ENCODE measurements around the gene PALS2.

The PALS2 gene

GRCh38 chr7:24591152-24591551 lies 17.9 kb downstream of the PALS2 start:
- DNase-seq, result no peak

GRCh38 chr7:24595671-24596418 lies 22.6 kb downstream of the PALS2 start:
- DNase-seq, result no peak

- no peak for DNase-seq
These were observed 23.8 kb downstream of the PALS2 start for GRCh38 chr7:24597014-24597413.

DNA sequence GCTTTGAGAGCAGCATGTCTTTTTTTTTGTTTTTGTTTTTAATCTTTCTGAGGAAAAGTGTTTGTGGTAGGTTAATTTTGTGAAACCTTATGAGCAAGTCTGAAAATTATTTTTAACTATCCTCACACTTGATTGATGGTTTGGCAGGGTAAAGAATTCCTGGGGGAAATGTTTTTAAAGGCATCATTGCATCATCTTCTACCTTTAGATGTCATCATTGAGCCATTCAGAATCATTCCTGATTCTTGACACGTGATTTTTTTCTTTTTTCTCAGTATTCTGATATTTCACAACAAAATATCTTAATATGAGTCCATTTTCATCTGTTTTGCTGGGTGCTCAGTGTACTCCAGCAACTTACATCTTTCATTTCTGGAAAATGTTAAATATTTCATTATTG lies 28.3 kb downstream of the PALS2 start:
- DNase-seq, result no peak

DNA sequence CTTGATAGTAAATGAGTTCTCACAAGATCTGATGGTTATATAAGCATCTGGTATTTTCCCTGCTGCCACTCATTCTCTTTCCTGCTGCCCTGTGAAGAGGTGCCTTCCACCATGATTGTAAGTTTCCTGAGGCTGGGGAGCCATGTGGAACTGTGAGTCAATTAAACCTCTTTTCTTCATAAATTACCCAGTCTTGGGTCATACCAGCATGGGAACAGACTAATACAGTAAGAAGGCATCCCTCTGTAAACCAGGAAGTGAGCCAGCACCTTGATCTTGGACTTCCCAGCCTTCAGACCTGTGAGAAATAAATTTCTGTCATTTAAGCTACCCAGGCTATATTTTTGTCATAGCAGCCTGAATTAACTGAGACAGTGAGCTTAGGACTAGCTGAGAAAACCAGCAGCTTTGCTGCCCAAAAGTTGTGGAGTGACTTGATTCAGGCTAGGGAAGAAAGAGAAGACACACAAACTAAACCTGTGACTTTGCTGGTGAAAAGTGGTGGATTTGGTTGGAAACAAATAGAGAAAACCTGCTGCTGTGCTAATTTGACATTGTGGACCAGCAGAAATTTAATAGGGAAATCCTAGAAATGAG lies 29.7 kb downstream of the PALS2 start:
- no peak for DNase-seq

- no peak for DNase-seq
These were observed 31.4 kb downstream of the PALS2 start for GRCh38 chr7:24604630-24605029.

DNA sequence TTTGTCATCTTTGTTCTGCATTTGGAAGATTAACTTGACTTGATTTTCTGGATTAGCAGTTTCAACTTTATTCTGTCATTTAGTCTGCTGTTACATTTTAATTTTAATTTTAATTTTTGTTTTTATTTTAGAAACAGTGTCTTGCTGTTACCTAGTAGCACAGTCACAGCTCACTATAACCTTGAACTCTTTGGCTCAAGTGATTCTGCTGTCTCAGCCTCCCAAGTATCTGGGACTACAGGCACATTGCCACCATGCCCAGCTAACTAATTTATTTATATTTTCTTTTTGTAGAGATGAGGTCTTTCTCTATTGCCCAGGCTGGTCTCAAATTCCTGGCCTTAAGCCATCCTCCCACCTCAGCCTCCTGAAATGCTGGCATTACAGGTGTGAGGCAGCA lies 35.3 kb downstream of the PALS2 start:
- DNase-seq, result no peak

DNA sequence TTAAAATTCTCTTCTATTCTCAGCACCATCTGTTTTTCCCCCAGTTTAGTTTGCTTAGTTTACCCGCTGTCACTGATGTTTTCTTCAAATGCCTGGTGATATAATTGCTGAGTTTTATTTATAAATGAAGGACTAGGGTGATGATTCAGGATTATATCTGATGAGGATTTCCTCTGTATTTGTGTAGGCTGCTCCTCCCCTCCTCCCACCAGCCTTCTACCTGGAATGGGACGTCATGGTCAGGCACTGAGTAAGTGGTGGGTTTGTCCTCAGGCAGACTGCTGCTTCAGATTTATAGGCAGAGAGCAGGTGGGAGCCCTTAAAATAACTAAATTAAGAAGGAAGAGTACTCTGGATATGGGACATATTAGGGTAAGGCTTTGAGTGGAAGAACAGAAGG lies 35.8 kb downstream of the PALS2 start:
- no peak for DNase-seq

DNA sequence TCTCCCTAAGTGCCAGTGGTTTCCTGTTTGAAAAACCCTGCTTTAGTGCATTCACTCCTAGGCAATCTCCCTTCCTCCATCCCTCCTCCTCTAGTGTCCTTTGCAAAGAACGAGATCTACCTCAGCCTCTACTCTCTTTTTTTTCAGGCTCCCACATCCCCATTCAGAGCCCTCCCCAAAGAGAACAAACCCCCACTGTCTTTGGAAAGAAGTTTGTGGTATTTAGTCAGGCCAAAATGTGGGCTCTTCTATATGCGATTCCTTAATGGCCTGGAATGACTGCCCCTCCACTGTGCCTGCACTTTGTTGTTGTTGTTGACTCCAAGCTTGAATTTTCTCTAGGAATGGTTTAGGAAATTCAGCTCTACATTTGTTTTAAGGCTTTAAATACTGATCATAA lies 36.3 kb downstream of the PALS2 start:
- no peak for DNase-seq

DNA sequence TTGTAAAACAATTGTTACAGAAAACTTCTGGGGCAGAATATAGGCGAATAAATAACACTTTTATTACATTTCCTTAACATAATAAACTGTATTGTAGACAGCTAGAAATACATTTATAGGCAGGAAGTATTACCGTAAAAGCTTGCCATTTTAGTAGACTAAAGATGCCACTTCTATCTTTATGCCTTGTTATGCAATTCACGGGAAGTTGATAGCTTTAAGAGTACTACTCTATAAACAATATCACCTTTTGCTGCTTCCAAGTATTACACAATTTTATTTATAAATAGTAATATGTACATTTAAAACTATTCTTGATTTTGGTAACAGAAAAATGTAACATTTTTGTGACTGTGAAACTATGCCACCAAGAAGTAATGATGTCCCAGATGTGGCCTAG lies 37.9 kb downstream of the PALS2 start:
- DNase-seq, result no peak

GRCh38 chr7:24617957-24618616 lies 44.8 kb downstream of the PALS2 start:
- DNase-seq, result no peak

DNA sequence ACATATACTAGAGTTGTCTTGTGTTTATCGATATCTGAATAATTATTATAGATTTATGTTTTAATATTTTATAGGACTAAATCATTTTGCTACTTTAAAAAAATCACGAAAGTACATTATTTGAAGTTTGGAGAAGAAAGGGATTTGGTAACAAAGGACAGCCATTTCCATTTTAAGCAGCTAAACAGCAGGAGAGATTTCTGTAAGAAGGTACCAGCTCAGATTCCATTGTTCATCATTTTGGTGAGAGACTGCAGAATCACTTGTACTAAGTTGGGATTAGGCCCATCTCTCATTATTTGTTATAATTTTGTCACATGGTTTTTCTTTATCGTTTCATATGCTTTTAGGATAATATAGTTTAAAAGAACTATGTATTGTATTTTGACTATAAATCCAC lies 46.7 kb downstream of the PALS2 start:
- DNase-seq, result no peak

GRCh38 chr7:24622646-24623182 lies 49.5 kb downstream of the PALS2 start:
- no peak for DNase-seq

All from NCI-H187 treated with DMSO at 0.1 percent for 48 hours (cell line).